ENCODE measurements around the gene SPATA2L.

DNA sequence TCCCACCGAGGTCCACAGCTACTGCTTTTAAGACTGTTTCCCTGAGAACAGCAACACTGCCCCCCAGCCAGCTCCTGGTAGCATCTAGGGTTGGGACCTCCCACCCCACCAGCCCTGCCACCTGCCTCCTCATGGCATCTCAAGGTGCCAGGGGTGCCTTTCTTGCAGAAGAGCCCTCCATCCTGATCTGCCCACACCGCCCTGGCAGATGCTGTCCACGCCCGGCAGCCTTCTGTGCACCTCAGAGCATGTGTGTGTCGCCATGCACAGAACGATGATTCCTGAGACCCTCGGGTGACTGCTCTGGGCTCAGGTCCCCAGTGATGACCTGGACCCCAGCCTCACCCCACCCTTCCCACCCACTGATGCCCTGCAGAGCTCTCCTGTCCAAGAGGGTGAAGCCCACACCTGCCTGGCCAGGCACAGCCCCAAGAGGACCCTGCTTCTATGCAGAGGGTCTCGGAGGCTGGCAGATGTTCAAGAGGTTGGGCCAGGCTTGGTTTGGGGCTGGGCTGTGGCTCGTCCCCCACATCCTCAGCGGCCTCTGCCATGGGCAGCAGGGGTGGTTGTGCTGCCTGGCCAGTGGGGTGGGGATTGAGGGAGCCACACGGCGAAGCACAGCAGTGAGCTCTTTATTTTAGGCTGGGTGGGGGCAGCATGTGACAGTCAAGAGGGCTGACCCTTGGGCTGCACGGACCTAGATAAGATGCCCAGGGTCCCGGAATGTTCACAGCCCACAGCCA lies 5.2 kb upstream of the SPATA2L start:
- TF ChIP-seq, protein P1, sequence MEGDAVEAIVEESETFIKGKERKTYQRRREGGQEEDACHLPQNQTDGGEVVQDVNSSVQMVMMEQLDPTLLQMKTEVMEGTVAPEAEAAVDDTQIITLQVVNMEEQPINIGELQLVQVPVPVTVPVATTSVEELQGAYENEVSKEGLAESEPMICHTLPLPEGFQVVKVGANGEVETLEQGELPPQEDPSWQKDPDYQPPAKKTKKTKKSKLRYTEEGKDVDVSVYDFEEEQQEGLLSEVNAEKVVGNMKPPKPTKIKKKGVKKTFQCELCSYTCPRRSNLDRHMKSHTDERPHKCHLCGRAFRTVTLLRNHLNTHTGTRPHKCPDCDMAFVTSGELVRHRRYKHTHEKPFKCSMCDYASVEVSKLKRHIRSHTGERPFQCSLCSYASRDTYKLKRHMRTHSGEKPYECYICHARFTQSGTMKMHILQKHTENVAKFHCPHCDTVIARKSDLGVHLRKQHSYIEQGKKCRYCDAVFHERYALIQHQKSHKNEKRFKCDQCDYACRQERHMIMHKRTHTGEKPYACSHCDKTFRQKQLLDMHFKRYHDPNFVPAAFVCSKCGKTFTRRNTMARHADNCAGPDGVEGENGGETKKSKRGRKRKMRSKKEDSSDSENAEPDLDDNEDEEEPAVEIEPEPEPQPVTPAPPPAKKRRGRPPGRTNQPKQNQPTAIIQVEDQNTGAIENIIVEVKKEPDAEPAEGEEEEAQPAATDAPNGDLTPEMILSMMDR (IDR thresholded peaks at IDR 0.05): no peak
- no peak for TF ChIP-seq POLR2A (IDR thresholded peaks at IDR 0.05)

Measured in esophagus squamous epithelium (tissue), 4 donors.